Inflammatory macrophage (primary cell): Measurements from ENCODE around the gene ZNF598.
A peak's percentile ranks its signal among the peaks of the same experiment; 100 is the strongest.
"Not testable (repeated sequence)": the region's sequence is repeated elsewhere in the genome, so short reads cannot be mapped to it uniquely, and the experiment has no call there.

ENCODE experiments used
- DNase-seq, 2 donors: peaks; one replicate each; pipeline ENCODE4 v3.0.0-alpha.2; 2020 to 2022

Gene ZNF598

DNA sequence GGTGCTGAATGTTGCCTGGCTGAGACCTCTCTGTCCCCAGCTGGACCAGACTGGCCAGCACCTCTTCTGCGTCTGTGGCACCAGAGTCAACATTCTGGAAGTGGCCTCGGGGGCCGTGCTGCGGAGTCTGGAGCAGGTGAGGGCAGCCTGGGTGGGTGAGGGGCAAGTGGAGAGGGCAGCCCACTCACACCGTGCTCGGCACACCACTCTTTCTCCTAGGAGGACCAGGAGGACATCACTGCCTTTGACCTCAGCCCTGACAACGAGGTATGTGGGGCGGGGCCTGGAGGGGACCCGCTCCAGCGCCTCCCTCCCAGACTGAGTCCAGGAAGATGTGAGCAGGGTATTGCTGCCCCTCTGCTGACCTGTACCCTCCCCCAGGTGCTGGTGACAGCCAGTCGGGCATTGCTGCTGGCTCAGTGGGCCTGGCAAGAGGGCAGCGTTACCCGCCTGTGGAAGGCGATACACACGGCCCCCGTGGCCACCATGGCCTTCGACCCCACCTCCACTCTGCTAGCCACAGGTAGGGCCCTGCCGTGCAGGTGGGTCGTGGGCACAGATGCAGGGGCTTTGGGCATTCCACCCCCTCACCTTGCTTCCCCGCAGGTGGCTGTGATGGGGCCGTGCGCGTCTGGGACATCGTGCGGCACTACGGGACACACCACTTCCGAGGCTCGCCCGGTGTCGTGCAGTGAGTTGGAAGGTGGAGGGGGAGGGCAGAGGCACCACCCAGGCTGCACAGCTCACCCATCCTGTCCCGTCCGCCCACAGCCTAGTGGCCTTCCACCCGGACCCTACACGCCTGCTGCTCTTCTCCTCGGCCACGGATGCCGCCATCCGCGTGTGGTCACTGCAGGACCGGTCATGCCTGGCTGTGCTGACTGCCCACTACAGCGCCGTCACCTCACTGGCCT is 35.2 kb downstream of the ZNF598 start:
- DNase-seq, result no peak

DNA sequence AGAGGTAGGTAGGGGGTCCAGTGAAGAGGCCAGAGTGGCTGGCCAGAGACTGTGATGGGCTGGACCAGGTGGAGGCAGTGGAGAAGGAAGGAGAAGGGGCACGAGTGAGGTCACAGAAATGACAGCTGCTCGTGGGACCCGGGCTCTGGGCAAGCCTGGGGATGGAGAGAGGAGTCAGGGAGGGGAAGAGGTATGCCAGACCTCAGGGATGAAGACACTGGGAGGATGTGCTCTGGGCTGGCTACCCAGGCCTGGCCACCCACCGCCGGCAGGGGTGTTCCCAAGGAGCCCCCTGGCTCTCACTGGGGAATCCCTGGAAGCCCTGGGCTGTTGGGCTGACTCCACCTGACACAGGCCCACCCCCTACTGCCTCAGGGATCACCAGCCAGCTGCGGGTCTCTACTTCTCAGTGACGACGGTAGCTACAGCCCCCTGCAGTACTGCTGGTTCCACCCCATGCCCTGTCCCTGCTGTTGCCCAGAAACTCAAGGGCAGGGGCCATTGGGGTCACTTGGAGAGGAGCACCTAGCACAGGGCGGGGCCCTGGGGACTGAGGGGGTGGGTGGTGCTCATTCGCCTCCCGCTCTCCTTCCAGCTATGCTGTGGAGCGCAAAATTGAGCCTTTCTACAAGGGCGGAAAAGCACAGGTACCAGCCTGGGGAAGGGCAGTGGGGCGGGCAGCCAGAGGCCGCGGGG is 36.0 kb downstream of the ZNF598 start:
- no peak for DNase-seq

DNA sequence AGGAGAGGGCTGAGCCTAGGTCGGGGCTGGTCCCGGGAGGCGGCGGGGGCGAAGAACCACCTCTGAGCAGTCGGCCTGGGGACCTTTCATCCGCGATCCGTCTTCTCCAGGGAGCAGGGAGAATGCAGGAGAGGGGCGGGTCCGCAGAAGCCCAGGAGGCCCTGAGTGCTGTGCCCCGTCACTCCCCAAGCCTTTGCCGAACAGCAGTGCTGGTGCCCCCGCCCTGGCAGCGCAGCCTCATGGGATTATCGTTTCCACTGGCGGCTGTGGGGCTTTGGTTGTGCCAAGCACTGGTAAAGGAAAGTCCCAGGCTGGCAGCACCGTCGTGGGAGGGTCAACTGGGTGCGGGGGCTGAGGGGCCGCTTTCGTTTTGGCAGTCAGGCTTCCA is 37.1 kb downstream of the ZNF598 start:
- DNase-seq, result no peak

DNA sequence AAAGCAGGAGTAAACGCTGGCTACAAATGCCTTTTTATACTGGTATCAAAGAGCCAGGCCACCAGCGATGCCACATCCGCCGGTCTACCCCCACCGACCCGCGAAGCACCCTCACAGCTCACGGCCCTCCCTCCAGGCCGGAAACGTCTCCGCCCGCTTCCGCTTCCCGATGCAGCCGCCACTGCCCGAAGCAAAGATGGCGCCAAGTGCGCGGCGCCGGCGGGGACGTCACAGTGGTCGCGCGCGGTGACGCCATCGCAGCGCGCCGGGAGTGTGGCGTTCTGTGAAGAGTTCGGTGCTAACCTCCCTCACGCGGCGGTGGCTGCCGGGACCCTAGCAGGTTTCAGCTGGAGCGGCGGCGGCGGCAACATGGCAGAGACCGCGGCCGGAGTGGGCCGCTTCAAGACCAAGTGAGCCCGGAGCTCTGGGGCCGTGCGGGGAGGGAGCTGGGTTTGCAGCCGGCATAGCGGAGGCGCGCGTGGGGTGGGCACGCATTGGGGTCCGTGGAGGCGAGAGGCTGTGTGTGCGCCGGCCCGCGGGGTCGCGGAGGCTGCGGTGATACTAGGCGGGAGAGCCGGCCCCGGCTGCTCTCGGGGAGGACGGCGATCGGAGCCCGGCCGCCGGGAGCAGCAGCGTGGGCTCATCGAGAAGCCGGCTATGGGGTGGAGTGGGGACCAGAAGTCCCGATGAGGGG is 37.7 kb downstream of the ZNF598 start, which contains the start of gene TBL3:
TBL3 (plus strand) TSS at position 258 of the 694 bp plus-strand sequence; CDS start at position 370, 112 bp downstream.
- DNase-seq, result peak; percentile 95

DNA sequence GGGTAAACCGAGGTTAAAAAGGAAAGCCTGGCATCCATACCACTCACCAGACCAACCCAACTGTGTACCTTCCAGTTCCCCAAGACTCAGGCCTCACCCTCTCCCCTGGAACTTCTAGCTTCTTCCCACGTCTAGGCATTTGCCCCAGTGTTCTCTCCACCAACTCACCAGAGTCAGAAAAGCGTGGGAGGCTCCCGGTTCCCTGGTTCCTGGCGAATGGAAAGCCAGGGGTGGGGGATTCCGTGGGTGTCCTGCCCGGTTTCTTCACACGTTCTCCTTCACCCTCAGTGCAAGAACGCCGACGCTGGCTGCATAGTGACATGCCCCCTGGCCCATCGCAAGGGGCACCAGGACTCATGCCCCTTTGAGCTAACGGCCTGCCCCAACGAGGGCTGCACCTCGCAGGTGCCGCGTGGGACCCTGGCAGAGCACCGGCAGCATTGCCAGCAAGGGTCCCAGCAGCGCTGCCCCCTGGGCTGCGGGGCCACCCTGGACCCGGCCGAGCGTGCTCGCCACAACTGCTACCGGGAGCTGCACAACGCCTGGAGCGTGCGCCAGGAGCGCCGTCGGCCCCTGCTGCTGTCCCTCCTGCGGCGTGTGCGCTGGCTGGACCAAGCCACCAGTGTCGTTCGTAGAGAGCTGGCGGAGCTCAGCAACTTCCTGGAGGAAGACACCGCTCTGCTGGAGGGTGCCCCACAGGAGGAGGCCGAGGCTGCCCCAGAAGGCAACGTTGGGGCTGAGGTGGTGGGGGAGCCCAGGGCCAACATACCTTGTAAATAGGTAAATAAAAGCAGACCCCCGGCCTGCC is 41.3 kb downstream of the ZNF598 start:
- DNase-seq, result no peak

DNA sequence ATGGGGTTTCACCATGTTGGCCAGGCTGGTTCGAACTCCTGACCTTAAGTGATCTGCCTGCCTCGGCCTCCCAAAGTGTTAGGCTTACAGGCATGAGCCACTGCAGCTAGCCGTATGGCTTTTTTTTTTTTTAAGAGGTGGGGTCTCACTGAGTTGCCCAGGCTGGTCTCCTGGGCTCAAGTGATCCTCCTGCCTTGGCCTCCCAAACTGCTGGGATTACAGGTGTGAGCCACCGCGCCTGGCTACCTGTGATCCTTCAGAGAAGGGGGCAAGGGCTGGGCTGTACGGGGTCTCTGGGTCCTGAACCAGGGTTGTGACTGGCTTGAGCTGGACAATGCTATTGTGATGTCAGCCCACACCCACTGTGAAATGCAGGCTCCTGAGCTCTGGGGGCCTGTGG is 43.2 kb downstream of the ZNF598 start, which contains the start of gene RNF151:
RNF151 (plus strand) TSS at position 397 of the 400 bp plus-strand sequence. CDS start 26 bp downstream, outside the sequence.
- no peak for DNase-seq

DNA sequence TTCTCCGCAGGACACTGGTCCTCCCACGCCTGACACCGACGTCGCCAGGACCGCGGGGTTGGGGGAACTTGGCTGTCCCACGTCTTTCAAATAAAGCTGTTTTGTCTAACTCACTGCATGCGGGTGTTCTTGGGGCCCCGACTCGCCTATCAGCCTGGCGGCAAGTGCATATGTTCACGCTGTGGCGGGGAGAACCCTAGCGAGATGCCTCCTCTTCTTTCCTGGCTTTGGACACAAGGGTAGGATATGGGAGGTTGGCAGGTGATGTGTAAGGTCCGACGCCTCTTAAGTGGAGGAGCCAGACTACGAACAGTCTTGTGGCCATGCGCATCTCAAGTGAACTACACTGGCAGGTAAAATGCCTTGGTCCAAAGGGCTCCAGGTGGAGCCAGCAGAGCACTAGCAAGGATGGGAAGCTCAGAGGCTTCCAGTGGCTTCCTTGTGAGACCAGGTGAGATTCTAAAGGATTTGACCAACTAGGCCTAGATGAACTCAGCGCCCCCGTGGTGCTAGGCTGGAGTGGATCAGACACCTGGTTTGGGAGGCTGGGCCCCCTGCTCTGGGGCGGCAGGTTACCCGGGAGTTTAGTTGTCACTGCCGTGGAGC is 44.1 kb downstream of the ZNF598 start:
- DNase-seq, result peak in 1 of 2 donors; percentile 25

DNA sequence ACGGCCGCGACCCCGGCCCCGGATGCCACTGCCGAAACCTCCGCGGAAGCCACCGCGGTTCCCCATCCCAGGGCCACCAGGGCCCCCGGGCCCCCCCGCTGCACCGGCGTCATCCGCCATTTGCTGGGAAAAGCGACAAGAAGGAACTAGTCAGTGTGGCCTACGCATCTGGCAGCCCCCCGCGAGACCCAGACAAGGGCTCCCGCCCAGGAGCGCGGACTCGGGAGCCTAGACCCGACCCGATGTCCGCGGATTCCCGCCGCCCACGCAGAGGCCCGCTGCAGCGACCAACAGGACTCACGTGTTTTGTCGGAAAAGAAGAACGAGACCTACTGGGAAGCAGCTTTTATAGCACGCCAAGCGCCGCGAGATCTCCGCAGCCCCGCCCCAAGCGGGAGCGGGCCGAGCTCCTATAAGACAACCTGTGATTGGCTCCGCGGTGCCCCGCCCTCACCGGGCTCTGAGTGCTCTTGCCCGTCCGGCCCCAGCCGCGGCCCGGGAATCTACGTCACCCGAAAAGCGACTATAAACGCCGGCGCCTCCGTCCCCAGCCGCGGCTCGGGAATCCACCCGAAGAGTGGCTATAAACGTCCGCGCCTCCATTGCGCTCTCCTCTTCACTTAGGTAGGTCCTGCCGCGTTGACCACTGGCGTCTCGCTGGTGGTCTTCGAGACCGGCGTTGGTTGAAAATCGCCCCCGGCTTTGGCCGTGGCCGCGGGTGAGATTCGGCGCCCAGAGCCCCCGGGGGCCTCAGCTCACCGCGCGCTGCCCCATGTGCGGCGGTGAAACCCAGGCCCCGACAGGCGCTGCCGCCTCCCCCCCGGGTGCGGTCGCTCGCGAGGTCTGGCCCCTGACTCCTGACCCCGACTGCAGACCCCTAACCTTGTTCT is 44.9 kb downstream of the ZNF598 start, which contains the start of gene RPS2:
RPS2 (minus strand) TSS at position 321 of the 890 bp plus-strand sequence; CDS start at position 120, 201 bp downstream.
- DNase-seq, result peak; percentile 99

DNA sequence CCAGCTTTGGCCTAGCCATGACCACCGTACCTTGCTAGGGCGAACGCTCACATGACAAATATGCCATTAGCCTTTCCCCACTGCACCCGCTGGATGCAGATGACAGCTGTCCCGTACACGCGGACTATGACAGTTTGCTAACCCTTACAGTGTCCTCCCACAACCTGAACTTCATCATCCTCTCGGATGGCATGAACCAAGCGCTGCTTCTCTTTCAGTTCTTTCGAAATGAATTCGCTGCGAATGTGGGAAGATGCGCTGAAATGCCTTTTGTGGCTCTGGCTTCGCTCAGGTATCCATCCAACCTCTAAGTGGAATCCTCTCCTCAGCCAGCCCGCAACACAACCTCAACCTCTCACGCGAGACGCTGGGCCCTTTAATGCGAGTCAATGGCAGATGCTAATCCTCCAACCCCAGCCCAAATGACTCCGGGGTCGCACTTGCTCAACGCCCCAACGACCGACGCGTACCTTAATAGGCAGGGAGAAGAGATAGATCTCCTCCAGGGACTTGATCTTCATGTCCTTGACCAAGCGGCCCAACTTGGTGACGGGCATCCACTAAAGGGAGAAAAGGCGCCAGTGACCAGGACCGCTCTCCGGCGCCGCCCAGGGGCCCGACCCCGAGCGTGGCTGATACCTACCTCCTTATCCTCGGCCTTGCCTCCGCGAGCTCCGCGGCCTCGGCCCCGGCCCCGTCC is 45.7 kb downstream of the ZNF598 start:
- peak; percentile 34 to 55 for DNase-seq

DNA sequence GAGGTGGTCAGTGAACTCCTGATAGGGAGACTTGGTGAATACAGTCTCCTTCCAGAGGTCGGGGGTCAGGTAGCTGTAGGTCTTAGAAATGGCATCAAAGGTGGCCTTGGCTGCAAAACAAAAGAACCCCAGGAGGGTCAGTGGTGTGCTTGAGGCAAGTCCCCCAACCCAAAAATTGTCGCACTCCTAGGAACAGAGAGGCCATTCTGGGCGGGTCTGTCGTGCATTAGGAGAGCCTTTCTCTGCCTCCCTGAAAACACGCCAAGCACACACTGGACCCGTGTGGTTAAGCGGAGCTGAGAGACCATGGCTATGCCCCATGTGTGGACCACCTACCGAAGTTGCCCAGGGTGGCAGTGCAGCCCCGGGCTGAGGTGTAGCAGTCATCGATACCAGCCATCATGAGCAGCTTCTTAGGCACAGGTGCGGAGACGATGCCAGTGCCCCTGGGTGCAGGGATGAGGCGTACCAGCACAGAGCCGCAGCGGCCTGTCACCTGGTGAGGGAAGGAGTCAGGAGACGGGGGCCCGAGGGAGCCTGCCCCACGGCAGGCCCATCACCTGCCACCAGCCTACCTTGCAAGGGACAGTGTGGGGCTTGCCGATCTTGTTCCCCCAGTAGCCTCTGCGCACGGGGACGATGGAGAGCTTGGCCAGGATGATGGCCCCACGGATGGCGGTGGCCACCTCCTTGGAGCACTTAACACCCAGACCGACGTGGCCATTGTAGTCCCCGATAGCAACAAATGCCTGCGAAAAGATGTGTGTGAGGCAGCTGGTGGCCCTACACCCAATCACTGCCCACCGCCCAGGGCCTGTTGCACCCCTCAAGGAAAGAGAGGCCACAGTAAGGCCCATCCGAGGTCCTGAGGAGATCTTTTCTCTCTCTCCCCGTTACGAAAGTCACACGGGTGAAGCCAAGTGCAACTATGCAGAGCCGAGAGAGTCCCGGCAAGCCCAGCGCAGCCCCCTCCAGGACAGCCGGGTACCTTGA is 47.2 kb downstream of the ZNF598 start:
- not testable (repeated sequence) for DNase-seq

DNA sequence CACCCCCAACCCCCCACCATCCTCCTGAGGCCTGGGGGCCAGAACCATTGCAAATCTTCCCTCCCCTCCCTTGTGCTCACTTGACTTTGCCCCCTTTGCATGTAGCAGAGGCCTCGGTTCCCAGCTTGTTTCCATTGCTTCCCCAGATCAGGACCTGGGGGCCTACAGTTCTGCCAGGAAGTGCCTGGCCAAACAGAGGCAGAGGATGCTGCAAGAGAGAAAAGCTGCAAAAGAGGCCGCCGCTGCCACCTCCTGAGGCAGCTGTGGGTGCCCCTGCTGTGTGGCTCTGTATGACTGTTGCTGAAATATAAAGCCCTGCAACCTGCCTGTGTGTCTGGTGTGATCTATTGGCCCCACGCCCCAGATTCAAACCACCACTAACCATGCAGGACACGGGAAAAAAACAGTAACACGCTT is 48.0 kb downstream of the ZNF598 start:
- no peak for DNase-seq

DNA sequence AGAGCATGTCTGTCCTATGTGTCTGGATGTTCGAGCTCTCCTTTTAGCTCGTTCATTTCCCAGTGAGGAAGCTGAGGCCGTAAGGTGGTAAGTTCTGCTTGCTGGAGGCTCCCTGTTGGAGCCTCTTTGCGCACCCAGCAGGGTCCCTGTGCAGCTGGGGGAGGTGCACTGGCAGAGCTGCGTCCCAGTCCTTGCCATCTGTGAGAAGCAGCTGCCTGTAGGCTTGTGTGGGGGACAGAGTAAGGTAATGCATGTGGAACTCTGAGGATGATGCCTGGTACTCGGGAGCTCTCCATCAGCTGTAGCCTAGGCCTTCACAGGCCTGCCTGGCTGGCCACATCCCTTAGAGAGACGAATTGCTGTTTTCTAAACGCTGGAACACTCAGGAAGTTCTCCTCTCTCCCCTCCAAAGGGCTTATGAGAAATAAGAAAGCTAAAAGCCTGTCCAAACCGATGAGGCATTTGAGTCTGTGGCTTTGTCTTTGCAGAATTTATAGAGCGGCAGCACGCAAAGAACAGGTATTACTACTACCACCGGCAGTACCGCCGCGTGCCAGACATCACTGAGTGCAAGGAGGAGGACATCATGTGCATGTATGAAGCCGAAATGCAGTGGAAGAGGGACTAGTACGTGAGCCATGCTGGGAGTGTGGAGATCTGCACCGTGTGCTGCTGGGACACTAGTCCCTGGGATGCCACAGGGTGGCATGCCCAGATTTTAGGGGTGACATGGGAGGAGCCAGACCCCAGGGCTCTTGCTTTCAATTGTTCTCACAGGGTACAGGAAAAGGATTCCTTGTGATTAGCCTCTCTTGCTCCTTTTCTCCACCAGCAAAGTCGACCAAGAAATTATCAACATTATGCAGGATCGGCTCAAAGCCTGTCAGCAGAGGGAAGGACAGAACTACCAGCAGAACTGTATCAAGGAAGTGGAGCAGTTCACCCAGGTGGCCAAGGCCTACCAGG is 48.7 kb downstream of the ZNF598 start:
- DNase-seq, result no peak

DNA sequence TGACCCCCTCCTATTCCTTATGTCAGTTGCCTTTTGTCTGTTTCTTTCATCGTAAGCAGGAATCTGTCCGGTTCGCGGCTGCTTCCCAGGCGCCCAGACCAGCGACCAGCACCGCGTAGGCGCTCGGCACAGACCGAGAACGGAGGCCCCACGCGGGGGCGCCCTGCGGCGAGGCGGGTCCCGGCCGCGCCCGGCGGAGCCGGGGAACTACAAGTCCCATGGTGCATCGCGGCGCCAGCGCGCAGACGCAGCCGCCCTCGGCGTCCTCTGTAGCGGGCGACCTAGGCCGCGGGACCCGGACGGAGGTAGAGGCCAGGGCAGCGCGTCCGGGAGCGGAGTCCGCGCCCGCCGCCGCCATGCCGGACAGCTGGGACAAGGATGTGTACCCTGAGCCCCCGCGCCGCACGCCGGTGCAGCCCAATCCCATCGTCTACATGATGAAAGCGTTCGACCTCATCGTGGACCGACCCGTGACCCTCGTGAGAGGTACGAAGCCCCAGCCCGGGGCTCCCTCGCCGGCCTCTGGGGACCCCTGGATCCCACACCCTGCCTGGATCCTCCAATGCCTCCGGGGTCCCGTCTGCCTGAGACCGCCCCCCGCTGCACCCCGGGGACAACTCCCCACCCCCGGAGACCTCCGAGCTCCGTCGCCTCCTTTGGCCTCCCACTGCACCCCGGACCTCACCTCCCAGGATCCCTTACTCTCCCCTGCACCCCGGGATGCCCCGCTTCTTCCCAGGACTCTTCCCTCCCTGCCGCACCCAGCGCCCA is 50.2 kb downstream of the ZNF598 start, which contains the start of gene NDUFB10:
NDUFB10 (plus strand) TSS at position 270 of the 771 bp plus-strand sequence; CDS start at position 357, 87 bp downstream.
- peak; percentile 92 to 96 for DNase-seq

DNA sequence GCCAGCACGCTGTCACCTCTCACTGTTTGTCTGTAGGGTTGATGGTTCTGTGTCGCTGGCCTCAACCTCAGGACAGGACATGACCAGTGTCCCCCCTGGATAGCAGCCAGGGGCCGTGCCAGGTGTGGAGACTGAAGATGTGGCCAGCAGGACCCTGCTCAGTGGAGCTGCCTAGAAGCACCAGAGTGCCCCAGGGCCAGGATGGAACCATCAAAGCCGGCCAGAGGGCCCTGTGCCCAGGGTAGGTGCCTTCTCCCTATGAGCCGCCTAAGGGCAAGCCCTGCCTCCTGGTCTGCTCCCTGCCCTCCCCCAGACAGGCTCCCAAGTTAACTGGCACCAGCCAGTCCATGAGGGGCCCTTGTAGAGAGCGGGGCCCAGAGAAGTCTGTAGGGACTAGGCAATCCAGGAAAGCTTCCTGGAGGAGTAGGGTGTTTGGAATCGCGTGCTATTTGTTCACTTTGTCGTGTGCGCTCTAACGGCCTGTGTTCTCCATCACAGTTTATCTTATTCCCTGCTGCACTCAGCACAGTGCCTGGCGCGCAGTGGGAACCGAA is 50.8 kb downstream of the ZNF598 start:
- DNase-seq, result no peak

DNA sequence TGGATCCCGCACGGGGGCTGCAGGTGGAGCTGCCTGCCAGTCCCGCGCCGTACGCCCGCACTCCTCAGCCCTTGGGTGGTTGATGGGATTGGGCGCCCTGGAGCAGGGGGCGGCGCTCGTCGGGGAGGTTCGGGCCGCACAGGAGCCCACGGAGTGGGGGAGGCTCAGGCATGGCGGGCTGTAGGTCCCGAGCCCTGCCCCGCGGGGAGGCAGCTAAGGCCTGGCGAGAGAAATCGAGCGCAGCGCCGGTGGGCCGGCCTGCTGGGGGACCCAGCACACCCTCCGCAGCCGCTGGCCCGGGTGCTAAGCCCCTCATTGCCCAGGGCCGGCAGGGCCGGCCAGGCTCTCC is 51.5 kb downstream of the ZNF598 start:
- not testable (repeated sequence) for DNase-seq
